Adipose tissue (tissue), 3 donors: Measurements from ENCODE around the gene ANKRD65. TPM values are rescaled to one million over a fixed set of nuclear protein-coding genes. Genes with fewer than 3 reads are reported as not detected.
A peak's percentile ranks its signal among the peaks of the same experiment; 100 is the strongest.
"Not testable (repeated sequence)": the region's sequence is repeated elsewhere in the genome, so short reads cannot be mapped to it uniquely, and the experiment has no call there.

Source experiments
- H3K27ac ChIP-seq: one replicate; pipeline ENCODE4 v1.5.1; 2013; ENCODE audit warnings: low read depth, low read length
- WGBS, 3 donors: extraction: QIAGEN DNeasy Blood & Tissue Kit; methylation state at CpG; one replicate each; pipeline ENCODE4 v1.1.7; 2013; 5-methylcytosine and 5-hydroxymethylcytosine counted together
- polyA plus RNA-seq, 3 donors: library from polyadenylated mRNA; stranded (reverse); fragments of 200-250 nt; gene quantifications; one replicate each; pipeline ENCODE4 v1.2.3, GENCODE V29; 2013
- donor health status: healthy with polysubstance abuse.
- donor health status: Bipolar disorder and iron deficiency.
- donor health status: healthy.

ANKRD65 gene
- polyA plus RNA-seq, 3 donors, result 9.9 to 25.5 (median 10.6) TPM

DNA sequence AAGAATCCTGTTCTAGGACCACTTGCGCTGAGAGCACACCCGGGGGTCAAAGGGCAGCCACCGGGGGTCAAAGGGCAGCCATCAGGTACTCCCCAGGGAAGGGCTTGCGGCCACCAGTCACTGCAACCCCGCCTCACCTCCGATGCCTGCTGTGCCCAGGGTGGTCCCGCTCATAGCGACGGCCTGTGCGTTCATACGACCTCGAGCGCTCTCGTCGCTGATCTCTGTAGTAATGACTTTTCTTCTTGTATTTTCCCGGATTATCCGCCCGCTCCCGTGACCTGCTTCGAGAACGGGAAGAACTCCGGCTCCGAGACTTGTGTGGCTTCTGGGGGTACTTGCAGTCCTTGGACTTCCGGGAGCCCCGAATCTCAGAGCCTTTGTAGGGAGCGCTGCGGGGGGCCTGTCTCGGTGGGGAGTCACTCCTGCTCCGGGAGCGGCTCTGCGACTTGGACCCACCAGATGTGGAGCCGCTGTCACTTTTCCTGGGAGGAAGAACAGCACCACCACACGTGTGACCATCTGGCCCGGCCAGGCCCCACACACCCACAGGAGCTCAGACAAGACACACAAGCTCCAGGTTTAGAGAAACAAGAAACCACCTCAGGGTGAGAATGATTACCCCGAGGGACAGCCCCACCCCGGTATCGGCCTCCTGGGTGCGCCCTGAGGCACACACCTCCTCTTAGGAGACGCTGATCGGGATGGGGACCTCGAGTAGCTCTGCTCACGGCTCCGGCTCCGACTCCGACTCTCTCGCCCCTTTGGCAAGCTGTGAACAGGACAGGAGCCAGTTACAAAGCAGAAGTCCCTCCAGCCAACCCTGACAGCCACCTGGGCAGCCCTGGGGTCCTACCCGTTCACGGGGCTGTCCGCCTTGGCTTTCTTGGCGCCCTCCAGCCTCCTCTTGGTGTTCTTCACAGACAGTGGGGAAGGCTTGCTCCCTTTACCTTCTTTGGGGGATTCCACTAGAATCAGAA lies 33.7 kb downstream of the ANKRD65 start:
- no peak overlapping the region for H3K27ac ChIP-seq
- WGBS, 3 donors, result 96% methylated on average over 50 of the region's 50 CpGs

DNA sequence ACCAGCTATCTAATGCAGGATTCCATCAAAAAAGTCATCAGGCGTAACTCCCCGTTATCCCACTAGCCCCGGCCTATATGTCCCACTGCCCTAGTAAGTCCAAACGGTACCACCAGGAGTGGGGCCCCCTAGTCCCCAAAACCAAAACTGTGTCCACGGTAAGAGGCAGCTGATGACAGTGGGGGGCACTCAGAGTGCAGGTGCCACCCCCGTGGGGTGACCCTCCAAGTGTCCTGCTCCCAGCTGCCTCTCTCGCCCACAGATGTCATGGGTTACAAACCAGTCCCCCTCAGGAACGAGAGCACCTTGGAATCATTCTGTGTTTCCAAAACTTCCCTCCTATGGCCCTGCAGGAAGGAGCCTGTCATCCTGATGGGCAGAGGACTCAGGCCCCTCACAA lies 35.1 kb downstream of the ANKRD65 start:
- 89 to 93% (median 89%) methylated on average over 8 of the region's 8 CpGs for WGBS, 3 donors
- no peak overlapping the region for H3K27ac ChIP-seq

GRCh38 chr1:1385339-1385738 lies 35.7 kb downstream of the ANKRD65 start:
- 95% methylated on average over 29 of the region's 29 CpGs for WGBS, 3 donors
- H3K27ac ChIP-seq, result not testable (repeated sequence)

- no peak overlapping the region for H3K27ac ChIP-seq
- WGBS, 3 donors, result 80 to 84% (median 83%) methylated on average over 8 of the region's 8 CpGs
These were observed 39.8 kb downstream of the ANKRD65 start for GRCh38 chr1:1381294-1381693.

- WGBS, 3 donors, result 88 to 94% (median 93%) methylated on average over 10 to 16 of the region's 16 CpGs
- no peak overlapping the region for H3K27ac ChIP-seq
These were observed 40.2 kb downstream of the ANKRD65 start for GRCh38 chr1:1380860-1381259.

GRCh38 chr1:1377540-1378205 lies 43.4 kb downstream of the ANKRD65 start:
- no peak overlapping the region for H3K27ac ChIP-seq
- 95 to 96% (median 96%) methylated on average over 16 of the region's 16 CpGs for WGBS, 3 donors

- no peak overlapping the region for H3K27ac ChIP-seq
- WGBS, 3 donors, result 85 to 90% (median 87%) methylated on average over 10 of the region's 10 CpGs
These were observed 44.4 kb downstream of the ANKRD65 start for GRCh38 chr1:1376551-1377226.

GRCh38 chr1:1374929-1375662 lies 46.0 kb downstream of the ANKRD65 start, which contains the start of gene AURKAIP1:
Gene AURKAIP1, minus strand, starts transcription at chr1:1375207. Its CDS starts 451 bp downstream, at chr1:1374756.
- 0% methylated on average over 68 to 85 of the region's 85 CpGs for WGBS, 3 donors

GRCh38 chr1:1374589-1374928 lies 46.5 kb downstream of the ANKRD65 start:
- H3K27ac ChIP-seq, result peak overlapping the region; percentile 80
- 0 to 3% (median 0%) methylated on average over 17 to 24 of the region's 24 CpGs for WGBS, 3 donors

More at GRCh38 chr1:1374929-1375662, 46.0 kb downstream of the ANKRD65 start, which contains the start of gene AURKAIP1:
- peak within 1 kb of the TSS; percentile 80 for H3K27ac ChIP-seq

DNA sequence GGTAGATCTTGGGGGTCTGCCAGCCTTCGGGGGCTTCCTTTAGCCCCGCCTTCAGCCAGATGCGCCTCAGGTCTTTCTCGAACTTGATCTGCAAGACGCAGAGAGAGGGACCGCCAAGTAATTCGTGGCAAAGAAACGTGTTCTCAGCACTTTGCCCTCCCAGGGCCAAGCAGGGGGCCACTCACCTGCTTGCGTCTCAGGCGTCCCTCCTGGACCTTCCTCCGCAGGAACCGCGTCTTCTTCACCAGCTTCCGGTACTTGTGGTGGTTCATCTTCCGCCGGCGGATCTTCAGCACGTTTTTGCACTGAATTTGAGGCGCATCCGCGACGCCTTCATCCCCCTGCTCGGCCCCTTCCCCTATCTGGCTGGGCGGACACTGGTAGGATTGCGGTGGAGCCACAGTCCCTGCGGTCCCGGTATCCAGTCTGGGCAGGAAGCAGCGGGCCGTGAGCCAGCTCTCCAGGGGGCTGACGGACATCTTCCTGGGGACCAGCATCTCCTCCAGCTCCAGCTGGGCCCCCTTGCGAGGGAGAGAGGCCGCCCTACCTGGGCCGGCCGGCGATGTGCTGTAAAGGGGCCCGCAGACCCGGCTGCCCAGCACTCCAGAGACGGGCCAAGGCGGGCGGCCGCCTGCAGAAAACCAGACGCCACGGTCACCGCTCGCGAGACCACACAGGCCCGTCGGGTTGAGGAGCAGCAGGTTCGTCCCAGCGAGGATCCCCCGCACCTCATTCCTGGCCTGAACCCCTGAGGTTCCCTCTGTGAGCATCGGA lies 47.1 kb downstream of the ANKRD65 start:
- WGBS, 3 donors, result 47 to 51% (median 50%) methylated on average over 42 to 52 of the region's 52 CpGs
- H3K27ac ChIP-seq, result no peak overlapping the region

DNA sequence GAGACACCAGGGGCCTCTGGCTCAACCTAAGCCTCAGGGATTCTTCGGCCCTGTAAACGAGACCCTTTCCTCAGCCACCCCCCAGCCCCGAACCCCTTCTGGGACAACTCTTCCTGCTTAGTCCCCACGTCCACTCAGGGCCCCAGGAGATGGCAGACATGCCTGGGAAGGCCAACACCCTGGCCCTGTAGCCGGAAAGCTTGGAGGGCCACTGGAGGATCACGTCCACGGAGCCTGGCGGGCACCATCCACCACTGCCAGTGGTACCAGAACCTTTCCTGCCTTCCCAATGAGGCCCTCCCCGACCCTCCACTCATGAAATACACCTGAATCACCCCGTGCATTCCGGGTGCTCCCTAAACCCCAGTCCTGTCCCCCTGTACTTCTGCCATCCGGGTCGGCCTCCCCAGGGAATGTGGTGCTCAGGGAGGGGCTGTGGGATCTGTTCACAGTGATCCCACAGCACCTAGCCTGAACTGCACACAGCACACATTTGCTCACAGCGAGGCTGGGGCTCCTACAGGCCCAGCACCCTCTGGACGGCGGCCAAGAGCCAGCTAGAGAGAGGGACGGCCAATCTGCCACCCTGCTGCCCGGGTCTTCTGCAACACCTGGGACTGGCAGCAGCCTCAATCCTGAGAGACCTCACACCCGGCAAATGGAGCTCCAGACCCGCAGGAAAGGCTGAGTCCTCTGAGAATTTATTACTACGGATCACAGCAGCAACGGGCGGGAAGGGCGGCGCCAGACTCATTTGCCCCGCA lies 47.8 kb downstream of the ANKRD65 start:
- 78 to 87% (median 86%) methylated on average over 26 of the region's 26 CpGs for WGBS, 3 donors

GRCh38 chr1:1371746-1372711 lies 49.0 kb downstream of the ANKRD65 start:
- H3K27ac ChIP-seq, result no peak overlapping the region
- 24 to 30% (median 26%) methylated on average over 26 of the region's 26 CpGs for WGBS, 3 donors

More for the DNA sequence above, 47.8 kb downstream of the ANKRD65 start:
- H3K27ac ChIP-seq, result no peak overlapping the region

DNA sequence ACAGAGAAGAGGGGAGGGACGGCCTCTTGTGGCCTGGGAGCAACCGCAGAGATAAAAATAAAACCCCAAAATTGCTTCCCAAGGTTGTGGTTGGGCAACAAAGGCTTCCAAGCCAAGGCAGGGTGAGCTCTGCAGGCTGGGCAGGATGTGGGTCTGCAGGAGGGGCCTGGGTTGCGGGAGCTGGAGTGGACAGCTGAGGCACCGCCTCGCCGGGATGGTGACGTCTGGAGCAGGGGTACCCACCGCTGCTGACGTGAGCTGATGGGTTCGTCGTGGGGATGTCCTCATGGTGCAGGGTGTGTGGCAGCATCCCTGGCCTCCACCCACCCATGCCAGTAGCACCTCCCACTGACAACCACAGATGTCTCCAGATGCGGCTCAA lies 49.7 kb downstream of the ANKRD65 start:
- WGBS, 3 donors, result 34 to 59% (median 41%) methylated on average over 12 of the region's 12 CpGs
- H3K27ac ChIP-seq, result no peak overlapping the region

- H3K27ac ChIP-seq, result no peak overlapping the region
- 75 to 84% (median 80%) methylated on average over 15 to 16 of the region's 16 CpGs for WGBS, 3 donors
These were observed 50.2 kb downstream of the ANKRD65 start for GRCh38 chr1:1370771-1371300.

DNA sequence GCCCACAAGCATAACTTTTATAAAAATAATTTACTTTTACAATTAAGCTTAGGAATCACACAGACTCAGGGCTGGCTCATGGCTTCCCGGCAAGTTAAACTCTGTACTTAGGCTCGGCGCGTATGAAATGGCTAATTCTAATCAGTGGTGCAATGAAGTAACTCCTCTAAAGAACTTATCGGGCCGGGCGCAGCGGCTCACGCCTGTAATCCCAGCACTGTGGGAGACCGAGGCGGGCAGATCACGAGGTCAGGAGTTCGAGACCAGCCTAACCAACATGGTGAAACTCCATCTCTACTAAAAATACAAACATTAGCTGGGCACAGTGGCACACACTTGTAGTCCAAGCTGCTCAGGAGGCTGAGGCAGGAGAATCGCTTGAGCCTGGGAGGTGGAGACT lies 51.0 kb downstream of the ANKRD65 start:
- WGBS, 3 donors, result 90 to 95% (median 93%) methylated on average over 14 of the region's 14 CpGs

More for the DNA sequence above, 51.0 kb downstream of the ANKRD65 start:
- H3K27ac ChIP-seq, result not testable (repeated sequence)
